ENCODE measurements around the gene ERBIN.

Gene ERBIN

DNA sequence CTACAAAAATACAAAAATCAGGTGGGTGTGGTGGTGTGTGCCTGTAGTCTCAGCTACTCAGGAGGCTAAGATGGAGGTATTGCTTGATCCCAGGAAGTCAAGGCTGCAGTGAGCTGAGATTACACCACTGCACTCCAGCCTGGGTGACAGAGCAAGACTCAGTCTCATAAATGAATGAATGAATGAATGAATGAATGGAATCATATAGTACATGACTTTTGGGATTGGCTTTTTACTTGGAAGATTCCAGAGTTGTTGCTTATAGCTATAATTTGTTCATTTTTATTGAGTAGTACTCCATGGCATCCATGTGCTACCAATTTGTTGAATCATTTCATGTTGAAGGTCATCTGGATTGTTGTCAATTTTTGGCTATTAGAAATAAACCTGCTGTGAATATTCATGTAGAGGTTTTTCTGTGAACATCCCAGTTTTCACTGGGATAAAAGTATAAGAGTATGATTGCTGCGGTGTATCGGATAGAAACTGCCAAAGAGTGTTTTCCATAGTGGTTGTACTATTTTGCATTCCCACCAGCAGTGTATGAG, 19.9 kb downstream of the ERBIN start:
- Histone ChIP-seq H3K79me2 (ENCODE audit: insufficient read depth, low read length) (peaks cover 100% of the 10 kb centered on the region), H2AFZ (ENCODE audit: low read depth, low read length, severe bottlenecking) (no peak overlapping the region), H3K9me2 (replicated peaks; ENCODE audit: insufficient read depth, low read length) (no peaks in the 10 kb centered on the region), H3K27me3 (ENCODE audit: low read length) (no peaks in the 10 kb centered on the region), H3K27ac (ENCODE audit: low read depth, low read length) (no peak overlapping the region), H3K9me3 (ENCODE audit: insufficient read depth, low read length) (no peaks in the 10 kb centered on the region), H4K20me1 (ENCODE audit: low read depth, low read length) (peaks cover 26% of the 10 kb centered on the region), H3K9ac (ENCODE audit: low read length) (no peak overlapping the region), H3K4me2 (ENCODE audit: low read depth, low read length, poor library complexity, severe bottlenecking) (no peak overlapping the region), H3K4me3 (ENCODE audit: insufficient read depth, low read length, poor library complexity, severe bottlenecking) (no peak overlapping the region), H3F3A (ENCODE audit: insufficient read depth) (peaks cover 4% of the 10 kb centered on the region; the same call in 1 of the 2 replicates), H3K36me3 (ENCODE audit: low read length) (peaks cover 12% of the 10 kb centered on the region; the same call in 1 of the 2 replicates)
- TF ChIP-seq, protein P1, sequence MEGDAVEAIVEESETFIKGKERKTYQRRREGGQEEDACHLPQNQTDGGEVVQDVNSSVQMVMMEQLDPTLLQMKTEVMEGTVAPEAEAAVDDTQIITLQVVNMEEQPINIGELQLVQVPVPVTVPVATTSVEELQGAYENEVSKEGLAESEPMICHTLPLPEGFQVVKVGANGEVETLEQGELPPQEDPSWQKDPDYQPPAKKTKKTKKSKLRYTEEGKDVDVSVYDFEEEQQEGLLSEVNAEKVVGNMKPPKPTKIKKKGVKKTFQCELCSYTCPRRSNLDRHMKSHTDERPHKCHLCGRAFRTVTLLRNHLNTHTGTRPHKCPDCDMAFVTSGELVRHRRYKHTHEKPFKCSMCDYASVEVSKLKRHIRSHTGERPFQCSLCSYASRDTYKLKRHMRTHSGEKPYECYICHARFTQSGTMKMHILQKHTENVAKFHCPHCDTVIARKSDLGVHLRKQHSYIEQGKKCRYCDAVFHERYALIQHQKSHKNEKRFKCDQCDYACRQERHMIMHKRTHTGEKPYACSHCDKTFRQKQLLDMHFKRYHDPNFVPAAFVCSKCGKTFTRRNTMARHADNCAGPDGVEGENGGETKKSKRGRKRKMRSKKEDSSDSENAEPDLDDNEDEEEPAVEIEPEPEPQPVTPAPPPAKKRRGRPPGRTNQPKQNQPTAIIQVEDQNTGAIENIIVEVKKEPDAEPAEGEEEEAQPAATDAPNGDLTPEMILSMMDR (IDR thresholded peaks at IDR 0.05; ENCODE audit: insufficient read depth, low read length, poor library complexity, severe bottlenecking) = no peak

DNA sequence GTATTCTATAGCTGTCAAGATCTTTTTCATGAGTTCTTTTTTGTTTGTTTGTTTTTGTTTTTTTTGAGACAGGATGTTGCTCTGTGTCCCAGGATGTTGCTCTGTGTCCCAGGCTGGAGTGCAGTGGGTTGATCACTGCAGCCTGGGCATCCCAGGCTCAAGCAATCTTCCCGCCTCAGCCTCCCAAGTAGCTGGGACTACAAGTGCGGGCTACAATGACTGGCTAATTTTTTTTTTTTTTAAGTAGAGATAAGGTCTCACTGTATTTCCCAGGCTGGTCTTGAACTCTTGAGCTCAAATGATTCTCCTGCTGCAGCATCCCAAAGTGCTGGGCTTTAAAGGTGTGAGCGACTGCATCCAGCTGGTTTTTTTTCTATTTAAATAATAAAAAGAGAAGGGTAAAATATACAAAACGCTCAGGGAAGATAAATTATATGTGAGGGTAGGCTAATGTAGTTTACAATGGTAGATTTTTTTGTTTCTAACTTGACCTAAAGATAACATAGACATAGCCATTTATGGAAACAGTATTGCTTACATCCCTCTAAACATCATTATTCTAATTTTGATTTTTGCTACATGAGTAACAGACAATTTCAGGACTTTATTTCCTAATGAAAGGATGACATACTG, 21.9 kb downstream of the ERBIN start:
- Histone ChIP-seq H3K9me3 (ENCODE audit: insufficient read depth, low read length) (no peaks in the 10 kb centered on the region), H4K20me1 (ENCODE audit: low read depth, low read length) (peaks cover 28% of the 10 kb centered on the region), H3K4me2 (ENCODE audit: low read depth, low read length, poor library complexity, severe bottlenecking) (no peak overlapping the region)

GRCh38 chr5:65951330-65951729, 25.0 kb downstream of the ERBIN start:
- Histone ChIP-seq H3K4me2 (ENCODE audit: low read depth, low read length, poor library complexity, severe bottlenecking) (no peak overlapping the region), H3K27me3 (ENCODE audit: low read length) (no peaks in the 10 kb centered on the region), H4K20me1 (ENCODE audit: low read depth, low read length) (peaks cover 20% of the 10 kb centered on the region), H3K27ac (ENCODE audit: low read depth, low read length) (no peak overlapping the region), H3K36me3 (ENCODE audit: low read length) (no peaks in the 10 kb centered on the region), H3K9me2 (replicated peaks; ENCODE audit: insufficient read depth, low read length) (no peaks in the 10 kb centered on the region), H3K9me3 (ENCODE audit: insufficient read depth, low read length) (no peaks in the 10 kb centered on the region), H3K79me2 (ENCODE audit: insufficient read depth, low read length) (peaks cover 100% of the 10 kb centered on the region), H3K9ac (ENCODE audit: low read length) (no peak overlapping the region), H3K4me3 (ENCODE audit: insufficient read depth, low read length, poor library complexity, severe bottlenecking) (no peak overlapping the region), H3F3A (ENCODE audit: insufficient read depth) (no peaks in the 10 kb centered on the region), H2AFZ (ENCODE audit: low read depth, low read length, severe bottlenecking) (no peak overlapping the region)
- TF ChIP-seq, protein P1 (IDR thresholded peaks at IDR 0.05; ENCODE audit: insufficient read depth, low read length, poor library complexity, severe bottlenecking) = no peak
- TF ChIP-seq EZH2phosphoT487 (conservative IDR thresholded peaks at IDR 0.05; ENCODE audit: low read length) = no peak

More for the DNA sequence above, 21.9 kb downstream of the ERBIN start:
- Histone ChIP-seq H3K27ac (ENCODE audit: low read depth, low read length) (no peak overlapping the region), H3K79me2 (ENCODE audit: insufficient read depth, low read length) (peaks cover 100% of the 10 kb centered on the region), H3K9ac (ENCODE audit: low read length) (no peak overlapping the region), H3K4me3 (ENCODE audit: insufficient read depth, low read length, poor library complexity, severe bottlenecking) (no peak overlapping the region), H3K27me3 (ENCODE audit: low read length) (no peaks in the 10 kb centered on the region), H3K9me2 (replicated peaks; ENCODE audit: insufficient read depth, low read length) (no peaks in the 10 kb centered on the region), H2AFZ (ENCODE audit: low read depth, low read length, severe bottlenecking) (no peak overlapping the region), H3F3A (ENCODE audit: insufficient read depth) (no peaks in the 10 kb centered on the region), H3K36me3 (ENCODE audit: low read length) (peaks cover 12% of the 10 kb centered on the region; the same call in 1 of the 2 replicates)
- TF ChIP-seq, protein P1 (IDR thresholded peaks at IDR 0.05; ENCODE audit: insufficient read depth, low read length, poor library complexity, severe bottlenecking) = no peak
- TF ChIP-seq EZH2phosphoT487 (conservative IDR thresholded peaks at IDR 0.05; ENCODE audit: low read length) = no peak
